Panc1 (cell line): ENCODE results near the gene GNG7. TPM values are rescaled to one million over a fixed set of nuclear protein-coding genes. Genes with fewer than 3 reads are reported as not detected.

Source experiments
- ATAC-seq: fragments of 200-7000 bp; cut with Tn5 transposase; 2 replicates; pipeline ENCODE4 v1.9.1; 2020; ENCODE audit warnings: mild to moderate bottlenecking, moderate library complexity
- BruUV-seq: library from RNA; stranded (reverse); fragments of 400-500 nt; replicated peaks from 2 replicates; lab custom pipeline; 2021; lab: Mats Ljungman, UMichigan
- CTCF ChIA-PET: fragments of 300-600 bp; sonication (Branson Sonifier 250); formaldehyde crosslinking; loops from one replicate; lab custom pipeline; 2022; ENCODE audit warnings: antibody characterized with exemption; lab: Charles Lee
- POLR2A ChIA-PET: fragments of 300-600 bp; sonication (Branson Sonifier 250); formaldehyde crosslinking; loops from one replicate; lab custom pipeline; 2022; ENCODE audit warnings: antibody characterized with exemption; lab: Charles Lee
- DNase-seq: peaks from one replicate; pipeline ENCODE4 v3.0.0-alpha.2; 2010; ENCODE audit warnings: low read depth, low spot score
- H3K27ac ChIP-seq: 2 replicates; pipeline ENCODE4 v1.5.1; 2011; ENCODE audit warnings: mild to moderate bottlenecking, low read length, inconsistent platforms
- H3K27me3 ChIP-seq: fragments of 200-500 bp; sonication (Bioruptor generic); 2 replicates; pipeline ENCODE4 v1.6.0; 2014; ENCODE audit warnings: low read length, inconsistent platforms; ENCODE audit not compliant: control insufficient read depth, insufficient read depth
- H3K36me3 ChIP-seq: fragments of 200-500 bp; sonication (Bioruptor generic); 2 replicates; pipeline ENCODE4 v1.5.1; 2014; ENCODE audit warnings: inconsistent platforms, mild to moderate bottlenecking, low read length, moderate library complexity; ENCODE audit not compliant: control insufficient read depth, insufficient read depth
- H3K4me1 ChIP-seq: 2 replicates; pipeline ENCODE4 v1.5.1; 2011; ENCODE audit warnings: inconsistent platforms, mild to moderate bottlenecking, low read length, moderate library complexity; ENCODE audit not compliant: control insufficient read depth, insufficient read depth
- H3K4me3 ChIP-seq, 2 experiments: 2 replicates each; pipeline ENCODE4 v1.5.1; 2011 to 2012; ENCODE audit warnings: low read depth in 2 of 2, low read length in 2 of 2, mild to moderate bottlenecking in 2 of 2, inconsistent platforms in 1 of 2, moderate library complexity in 1 of 2
- H3K9me3 ChIP-seq: fragments of 200-500 bp; sonication (Bioruptor generic); 2 replicates; pipeline ENCODE4 v1.5.1; 2014; ENCODE audit warnings: low read depth, mild to moderate bottlenecking, inconsistent platforms, low read length, moderate library complexity; ENCODE audit not compliant: control insufficient read depth, insufficient read depth
- CTCF ChIP-seq: fragments of 450-650 bp; IDR thresholded peaks from 2 replicates; pipeline ENCODE4 v1.5.1; 2017; ENCODE audit warnings: mild to moderate bottlenecking
- POLR2AphosphoS5 ChIP-seq: IDR thresholded peaks from 2 replicates; pipeline ENCODE4 v1.6.1; 2012; ENCODE audit warnings: mild to moderate bottlenecking, low read depth, low read length, moderate library complexity
- REST ChIP-seq, 2 experiments: IDR thresholded peaks; 2 replicates each; pipeline ENCODE4 v1.6.1; 2011 to 2012; ENCODE audit warnings: low read depth in 2 of 2, control low read depth in 1 of 2, low read length in 1 of 2, mild to moderate bottlenecking in 1 of 2, moderate library complexity in 1 of 2; ENCODE audit not compliant: insufficient read depth in 1 of 2
- SIN3A ChIP-seq: IDR thresholded peaks from 2 replicates; pipeline ENCODE4 v1.6.1; 2012; ENCODE audit warnings: low read depth, mild to moderate bottlenecking, low read length, moderate library complexity, borderline replicate concordance; ENCODE audit not compliant: insufficient read depth
- TCF7L2 ChIP-seq: IDR thresholded peaks from 2 replicates; pipeline ENCODE4 v1.6.1; 2011; ENCODE audit warnings: mild to moderate bottlenecking, low read depth, low read length, inconsistent platforms
- in situ Hi-C: cut with HindIII; loops from 2 replicates; pipeline ENCODE4 v1.10.0; 2016; ENCODE audit warnings: low sequenced_read_pairs, low pct_unique_long_range_greater_than_20kb
- intact Hi-C: fragments of 100-400 bp; cut with micrococcal nuclease; formaldehyde crosslinking; loops from one replicate; pipeline ENCODE4 v1.10.0; 2022; ENCODE audit not compliant: unreplicated experiment
- total RNA-seq: library from RNA; stranded (reverse); gene quantifications from one replicate; pipeline ENCODE4 v1.2.1, GENCODE V29; 2021; ENCODE audit not compliant: unreplicated experiment

GNG7 gene
- total RNA-seq, 1 experiment from 2014 or later = 0.74 TPM

- POLR2A ChIA-PET = no interaction called here
- no TSS peak for BruUV-seq
- H3K4me1 ChIP-seq = 0 out of 2 replicates have a peak, but pooled peaks cover 3% of the 10 kb centered on the region
- ATAC-seq (no peak), DNase-seq (no peak)
- H3K36me3 ChIP-seq = no peaks in the 10 kb centered on the region
- no peak overlapping the region for H3K4me3 ChIP-seq
- H3K9me3 ChIP-seq = no peaks in the 10 kb centered on the region
- no peak overlapping the region for H3K27ac ChIP-seq
- intact Hi-C loops (no loop called here), in situ Hi-C loops (no loop called here)
- CTCF ChIA-PET = no interaction called here
- TF ChIP-seq REST (IDR thresholded peaks at IDR 0.05; ENCODE audit: insufficient read depth in 1 of 2, low read depth in 2 of 2, low read length in 1 of 2) (no peak), CTCF (no peak), POLR2AphosphoS5 (no peak), TCF7L2 (no peak), SIN3A (no peak)
- H3K27me3 ChIP-seq = no peaks in the 10 kb centered on the region
These were observed 14.5 kb upstream of the GNG7 start for GRCh38 chr19:2716722-2717637.

GRCh38 chr19:2716275-2716650 is 13.8 kb upstream of the GNG7 start:
- Histone ChIP-seq H3K36me3 (no peaks in the 10 kb centered on the region), H3K9me3 (no peaks in the 10 kb centered on the region), H3K27ac (no peak overlapping the region), H3K4me3 (no peak overlapping the region), H3K4me1 (0 out of 2 replicates have a peak, but pooled peaks cover 3% of the 10 kb centered on the region), H3K27me3 (no peaks in the 10 kb centered on the region)
- ATAC-seq (no peak), DNase-seq (no peak)
- BruUV-seq = no TSS peak
- TF ChIP-seq CTCF (no peak), SIN3A (no peak), REST (IDR thresholded peaks at IDR 0.05; ENCODE audit: insufficient read depth in 1 of 2, low read depth in 2 of 2, low read length in 1 of 2) (no peak), TCF7L2 (no peak), POLR2AphosphoS5 (no peak)
- intact Hi-C loops (no loop called here), in situ Hi-C loops (no loop called here)
- POLR2A ChIA-PET = no interaction called here
- CTCF ChIA-PET = no interaction called here
